Heart left ventricle (tissue), 16 donors: ENCODE data around the gene PYGL. TPM values are rescaled to one million over a fixed set of nuclear protein-coding genes. Genes with fewer than 3 reads are reported as not detected.

Experiments used
- ATAC-seq, 4 donors: fragments of 200-7000 bp; cut with Tn5 transposase; one replicate each; pipeline ENCODE4 v1.9.1; 2020 to 2022; ENCODE audit warnings: moderate library complexity in 4 of 4, mild to moderate bottlenecking in 3 of 4, moderate number of reproducible peaks in 1 of 4
- DNase-seq, 5 donors: peaks; one replicate each; pipeline ENCODE4 v3.0.0-alpha.2; 2020
- H3K27ac ChIP-seq, 12 donors: fragments of 200-600 bp; sonication (generic) in 4 of 12; one replicate each; pipeline versions ENCODE4 v1.5.0 to v1.8.0; 2016 to 2022; ENCODE audit warnings: mild to moderate bottlenecking in 2 of 12
- H3K27me3 ChIP-seq, 9 donors: fragments of 200-600 bp; sonication (generic) in 2 of 9; one replicate each; pipeline versions ENCODE4 v1.5.1 to v1.8.0; 2016 to 2022; ENCODE audit warnings: mild to moderate bottlenecking in 3 of 9
- H3K36me3 ChIP-seq, 9 donors: fragments of 200-600 bp; sonication (generic) in 2 of 9; one replicate each; pipeline versions ENCODE4 v1.5.0 to v1.8.0; 2018 to 2022; ENCODE audit warnings: mild to moderate bottlenecking in 2 of 9
- H3K4me1 ChIP-seq, 12 donors: fragments of 200-600 bp; sonication (generic) in 4 of 12; one replicate each; pipeline versions ENCODE4 v1.5.0 to v1.8.0; 2016 to 2022; ENCODE audit warnings: mild to moderate bottlenecking in 3 of 12
- H3K4me3 ChIP-seq, 12 donors: fragments of 200-600 bp; sonication (generic) in 4 of 12; one replicate each; pipeline versions ENCODE4 v1.5.0 to v1.8.0; 2017 to 2022; ENCODE audit warnings: mild to moderate bottlenecking in 9 of 12, moderate library complexity in 4 of 12
- H3K9me3 ChIP-seq, 12 donors: fragments of 200-600 bp; sonication (generic) in 4 of 12; one replicate each; pipeline versions ENCODE4 v1.5.0 to v1.8.0; 2016 to 2022; ENCODE audit warnings: mild to moderate bottlenecking in 1 of 12
- CTCF ChIP-seq, 12 donors: fragments of 200-600 bp; sonication (generic) in 4 of 12; IDR thresholded peaks; one replicate each; pipeline versions ENCODE4 v1.5.0 to v1.8.0; 2018 to 2022; ENCODE audit warnings: antibody characterized with exemption in 12 of 12, mild to moderate bottlenecking in 5 of 12
- POLR2A ChIP-seq, 2 donors: fragments of 450-650 bp; IDR thresholded peaks; one replicate each; pipeline ENCODE4 v1.6.1; 2017; ENCODE audit warnings: antibody characterized with exemption in 2 of 2, mild to moderate bottlenecking in 2 of 2, moderate library complexity in 2 of 2
- WGBS, 4 donors: extraction: QIAGEN DNeasy Blood & Tissue Kit in 2 of 4; methylation state at CpG; one replicate each; pipeline versions ENCODE4 v1.1.5 to v1.1.7; 2013 to 2018; 5-methylcytosine and 5-hydroxymethylcytosine counted together
- intact Hi-C, 10 donors: fragments of 100-400 bp; cut with DNase I; formaldehyde crosslinking; loops; one replicate each; pipeline versions ENCODE4 v1.11.1 to v1.14.2; 2022
- polyA plus RNA-seq, 2 donors: library from polyadenylated mRNA; stranded (reverse); fragments of 200-250 nt; gene quantifications; one replicate each; pipeline ENCODE4 v1.2.3, GENCODE V29; 2013
- total RNA-seq, 9 donors: library from RNA; depleted of rRNA in 2 of 9; stranded (reverse); fragments of >200 nt in 2 of 9; fragmentation: NEBNext Ultra II Directional in 3 of 9; extraction: Animal tissue kit (Norgen Biotek cat#: 25700) in 3 of 9; gene quantifications; one replicate each; pipeline versions ENCODE4 v1.1.0 to v1.2.4, GENCODE V29; 2016 to 2023
- donor health status: ischemic (EF 13 %, LVEDD 7.1; RV severe dilation, severe dysfunction).
- donor health status: healthy with polysubstance abuse.
- donor health status: DM: no; HTN: yes; CAD: no.
- donor health status: DM: no; HTN: no; CAD: no.
- donor health status: ischemic (EF 25% LVEDD 6.9; RV normal size, moderate dysfunction).
- donor health status: ischemic (EF 25% LVEDD 5.7; RV mildly dilated, moderate dysfunction).
- donor health status: healthy.
- donor health status: DM: yes; HTN: yes; CAD: no.
- donor health status: ischemic (EF 35%, LVEDD 5.7; RV mildly dilated, moderate dysfunction).
- donor health status: nonischemic (EF 11% LVEDD 7.7; RV severe dilation, severe dysfunction).
- donor health status: DM: yes; HTN: yes; CAD: no.
- donor health status: PGD.
- donor health status: ischemic (EF 29% LVEDD 5.4; RV normal size, mild dysfunction).
- donor health status: nonischemic (EF 23%, LVEDD 6.1; RV moderate dilation, normal function).

Gene PYGL
- total and polyA plus RNA-seq, 11 donors, result 2.3 to 25.5 (median 6.7) TPM

DNA sequence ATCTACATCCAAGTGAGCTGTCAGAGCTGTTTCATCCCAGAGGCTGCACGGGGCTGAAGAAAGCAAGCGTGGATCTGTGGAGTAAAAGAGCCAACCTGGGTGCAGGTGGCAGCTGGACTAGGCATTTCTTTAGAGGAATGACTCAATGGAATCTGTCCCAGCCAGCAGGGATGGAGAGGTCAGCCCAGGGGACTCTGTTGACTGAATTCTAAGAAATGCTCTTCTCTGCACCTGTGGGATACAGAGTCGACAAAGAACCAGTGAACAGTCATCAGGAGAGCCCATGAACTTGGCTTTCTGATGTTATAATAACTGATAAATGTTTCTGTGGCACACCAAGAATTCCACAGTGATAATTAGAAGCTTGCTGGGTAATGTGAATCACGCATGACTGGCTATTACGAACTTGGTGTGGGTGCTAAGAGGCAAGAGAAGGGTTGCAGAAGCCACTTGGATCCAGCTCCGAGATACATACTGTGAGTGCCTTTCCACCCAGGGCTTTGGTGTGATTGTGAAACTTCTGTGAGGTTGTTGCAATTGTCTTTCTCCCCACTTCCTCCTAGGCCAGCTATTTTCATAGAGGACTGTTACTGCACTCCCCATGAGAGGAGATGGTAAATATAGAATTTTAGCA is 16.2 kb downstream of the PYGL start:
- peaks cover 0 to 36% (median 0%) of the 10 kb centered on the region in 12 donors for H3K4me1 ChIP-seq
- H3K4me3 ChIP-seq, result no peak overlapping the region
- H3K9me3 ChIP-seq, result no peaks in the 10 kb centered on the region
- DNase-seq (peak in 1 of 5 donors; percentile 11), ATAC-seq (peak in 3 of 4 donors; percentile 58 to 82 (median 72))
- H3K27me3 ChIP-seq, result no peaks in the 10 kb centered on the region
- intact Hi-C loops, result no loop called here
- H3K36me3 ChIP-seq, result peaks cover 0 to 64% (median 37%) of the 10 kb centered on the region in 9 donors
- peak overlapping the region in 1 of 12 donors; percentile 84 for H3K27ac ChIP-seq
- 89 to 94% (median 93%) methylated on average over 6 of the region's 6 CpGs for WGBS, 4 donors
- no peak for TF ChIP-seq POLR2A (IDR thresholded peaks at IDR 0.05)
- TF ChIP-seq CTCF (IDR thresholded peaks at IDR 0.05), result no peak

DNA sequence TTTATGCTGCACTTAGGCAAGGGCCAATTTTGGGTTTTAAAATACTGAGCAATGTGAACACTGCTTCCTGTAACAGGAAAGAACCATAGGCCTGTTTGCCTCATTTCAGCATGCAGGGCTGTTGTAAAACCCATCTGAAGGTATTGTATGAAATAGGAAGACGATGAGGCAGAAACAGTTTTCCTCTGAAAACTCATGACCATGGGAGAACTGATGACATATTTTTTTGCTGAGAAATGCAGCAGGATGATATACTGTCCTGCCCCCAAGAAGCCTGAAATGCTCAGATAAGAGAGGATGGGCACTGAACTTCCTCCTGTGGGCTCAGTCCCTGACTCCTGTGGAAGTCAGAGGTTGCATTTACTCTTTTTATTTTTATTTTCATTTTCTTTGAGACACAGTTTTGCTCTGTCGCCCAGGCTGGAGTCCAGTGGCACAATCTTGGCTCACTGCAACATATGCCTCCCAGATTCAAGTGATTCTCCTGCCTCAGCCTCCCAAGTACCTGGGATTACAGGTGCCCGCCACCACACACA is 17.4 kb downstream of the PYGL start:
- peaks cover 0 to 64% (median 39%) of the 10 kb centered on the region in 9 donors for H3K36me3 ChIP-seq
- TF ChIP-seq CTCF (IDR thresholded peaks at IDR 0.05) (no peak), POLR2A (IDR thresholded peaks at IDR 0.05) (no peak)
- intact Hi-C loops, result no loop called here

GRCh38 chr14:50924843-50925242 is 19.4 kb downstream of the PYGL start:
- no peak overlapping the region for H3K27ac ChIP-seq
- ATAC-seq (no peak), DNase-seq (no peak)
- intact Hi-C loops, result no loop called here
- no peak for TF ChIP-seq POLR2A (IDR thresholded peaks at IDR 0.05)
- TF ChIP-seq CTCF (IDR thresholded peaks at IDR 0.05), result no peak
- H3K27me3 ChIP-seq, result no peaks in the 10 kb centered on the region
- H3K9me3 ChIP-seq, result no peaks in the 10 kb centered on the region
- peaks cover 0 to 57% (median 21%) of the 10 kb centered on the region in 9 donors for H3K36me3 ChIP-seq
- H3K4me1 ChIP-seq, result peaks cover 0 to 25% (median 0%) of the 10 kb centered on the region in 12 donors
- no peak overlapping the region for H3K4me3 ChIP-seq
- WGBS, 4 donors, result 86 to 92% (median 91%) methylated on average over 4 of the region's 4 CpGs

More for the DNA sequence above, 17.4 kb downstream of the PYGL start:
- Histone ChIP-seq H3K4me3 (no peak overlapping the region), H3K4me1 (peaks cover 0 to 26% (median 0%) of the 10 kb centered on the region in 12 donors), H3K27me3 (no peaks in the 10 kb centered on the region), H3K9me3 (no peaks in the 10 kb centered on the region), H3K27ac (peak overlapping the region in 3 of 12 donors; percentile 12 to 84 (median 52))
- peak in 3 of 4 donors; percentile 46 to 76 (median 56) for ATAC-seq
- DNase-seq, result no peak
- 72 to 85% (median 81%) methylated on average over 3 of the region's 3 CpGs for WGBS, 4 donors

- peaks cover 0 to 25% (median 0%) of the 10 kb centered on the region in 12 donors for H3K4me1 ChIP-seq
- no peaks in the 10 kb centered on the region for H3K9me3 ChIP-seq
- intact Hi-C loops, result no loop called here
- DNase-seq (no peak), ATAC-seq (no peak)
- 46 to 56% (median 50%) methylated on average over 6 of the region's 6 CpGs for WGBS, 4 donors
- no peak overlapping the region for H3K4me3 ChIP-seq
- no peaks in the 10 kb centered on the region for H3K27me3 ChIP-seq
- TF ChIP-seq POLR2A (IDR thresholded peaks at IDR 0.05) (no peak), CTCF (IDR thresholded peaks at IDR 0.05) (no peak)
- no peak overlapping the region for H3K27ac ChIP-seq
- H3K36me3 ChIP-seq, result peaks cover 0 to 54% (median 20%) of the 10 kb centered on the region in 9 donors
These were observed 20.0 kb downstream of the PYGL start for GRCh38 chr14:50924236-50924635.
